SK-N-SH (cell line): Measurements from ENCODE around the gene NUMB. TPM values are rescaled to one million over a fixed set of nuclear protein-coding genes. Genes with fewer than 3 reads are reported as not detected.
"Not testable (repeated sequence)": the region's sequence is repeated elsewhere in the genome, so short reads cannot be mapped to it uniquely, and the experiment has no call there.

Source experiments
- CTCF ChIA-PET: fragments of 300-600, 350-600 bp; formaldehyde crosslinking; extraction: SDS; loops from one replicate; lab custom pipeline; 2021; lab: Yijun Ruan, JAX
- POLR2A ChIA-PET: fragments of 350-600 bp; sonication (Branson Sonifier 250); formaldehyde crosslinking; extraction: SDS; loops from one replicate; lab custom pipeline; 2020; ENCODE audit warnings: antibody characterized with exemption, inconsistent platforms; lab: Yijun Ruan, JAX
- DNase-seq: peaks from one replicate; pipeline ENCODE4 v3.0.0; 2012
- H2AFZ ChIP-seq: fragments of 200-600 bp; sonication (generic); 2 replicates; pipeline ENCODE4 v1.8.1; 2016; ENCODE audit warnings: antibody characterized with exemption, mild to moderate bottlenecking, low read depth
- H3F3A ChIP-seq: fragments of 200-600 bp; sonication (generic); replicated peaks from 2 replicates; pipeline ENCODE3; 2016; ENCODE audit warnings: antibody characterized with exemption, mild to moderate bottlenecking; ENCODE audit not compliant: insufficient read depth
- H3K27ac ChIP-seq, 2 experiments: fragments of 200-500 bp in 1 of 2; fragments of 200-600 bp in 1 of 2; sonication (Bioruptor generic) in 1 of 2; sonication (generic), shearing (Covaris generic) in 1 of 2; 2 replicates each; pipeline versions ENCODE4 v1.5.1 to v1.6.1; 2014 to 2016; ENCODE audit warnings: low read depth in 2 of 2, inconsistent platforms in 1 of 2, low read length in 1 of 2, mild to moderate bottlenecking in 1 of 2, mixed read lengths in 1 of 2
- H3K27me3 ChIP-seq: fragments of 200-600 bp; sonication (generic), shearing (Covaris generic); 2 replicates; pipeline ENCODE4 v1.6.1; 2016; ENCODE audit warnings: mixed run types; ENCODE audit not compliant: insufficient read depth
- H3K36me3 ChIP-seq, 2 experiments: fragments of 200-500 bp in 1 of 2; fragments of 200-600 bp in 1 of 2; sonication (Bioruptor generic) in 1 of 2; sonication (generic) in 1 of 2; replicated peaks in 1 of 2; 2 replicates each; pipeline versions ENCODE3 to v1.5.1; 2014 to 2016; ENCODE audit warnings: low read length in 1 of 2, mild to moderate bottlenecking in 1 of 2; ENCODE audit not compliant: insufficient read depth in 2 of 2, control insufficient read depth in 1 of 2
- H3K4me1 ChIP-seq, 2 experiments: fragments of 200-500 bp in 1 of 2; fragments of 200-600 bp in 1 of 2; sonication (Bioruptor generic) in 1 of 2; sonication (generic), shearing (Covaris generic) in 1 of 2; 2 replicates each; pipeline versions ENCODE4 v1.5.1 to v1.6.1; 2014 to 2016; ENCODE audit warnings: low read depth in 1 of 2, low read length in 1 of 2, mixed run types in 1 of 2; ENCODE audit not compliant: insufficient read depth in 2 of 2, control insufficient read depth in 1 of 2
- H3K4me2 ChIP-seq: fragments of 200-600 bp; sonication (generic), shearing (Covaris generic); 2 replicates; pipeline ENCODE4 v1.6.1; 2017; ENCODE audit warnings: mixed run types
- H3K4me3 ChIP-seq, 2 experiments: fragments of 200-500 bp in 1 of 2; fragments of 200-600 bp in 1 of 2; sonication (Bioruptor generic) in 1 of 2; sonication (generic), shearing (Covaris generic) in 1 of 2; 2 replicates each; pipeline versions ENCODE4 v1.5.1 to v1.8.1; 2014 to 2016; ENCODE audit warnings: low read depth in 2 of 2, inconsistent platforms in 1 of 2, low read length in 1 of 2, mild to moderate bottlenecking in 1 of 2, mixed read lengths in 1 of 2, moderate library complexity in 1 of 2
- H3K79me2 ChIP-seq: fragments of 200-600 bp; sonication (generic); 2 replicates; pipeline ENCODE4 v1.8.1; 2017; ENCODE audit warnings: mild to moderate bottlenecking; ENCODE audit not compliant: insufficient read depth
- H3K9ac ChIP-seq: fragments of 200-600 bp; sonication (generic); 2 replicates; pipeline ENCODE4 v1.6.1; 2017; ENCODE audit warnings: mixed run types
- H3K9me2 ChIP-seq: fragments of 200-600 bp; sonication (generic); 2 replicates; pipeline ENCODE4 v1.6.1; 2017; ENCODE audit warnings: mixed run types
- H3K9me3 ChIP-seq: fragments of 200-600 bp; sonication (generic); 2 replicates; pipeline ENCODE4 v1.6.1; 2017; ENCODE audit warnings: mixed run types, mild to moderate bottlenecking, moderate library complexity
- H4K20me1 ChIP-seq: fragments of 200-600 bp; sonication (generic); 2 replicates; pipeline ENCODE4 v1.6.1; 2017; ENCODE audit warnings: mild to moderate bottlenecking, mixed run types; ENCODE audit not compliant: insufficient read depth
- FOXJ3 ChIP-seq: sonication (generic); formaldehyde crosslinking; IDR thresholded peaks from 2 replicates; pipeline ENCODE4 v1.5.1; 2020; ENCODE audit warnings: mild to moderate bottlenecking, missing genetic modification reagents
- MAX ChIP-seq: IDR thresholded peaks from 2 replicates; pipeline ENCODE4 v1.4.0; 2012; ENCODE audit warnings: low read depth
- MEF2A ChIP-seq: IDR thresholded peaks from 2 replicates; pipeline ENCODE4 v1.4.0; 2012; ENCODE audit warnings: low read depth, borderline replicate concordance
- PBX3 ChIP-seq: IDR thresholded peaks from 2 replicates; pipeline ENCODE4; 2012
- POLR2AphosphoS5 ChIP-seq: IDR thresholded peaks from 2 replicates; pipeline ENCODE4 v1.6.1; 2012; ENCODE audit warnings: low read depth, low read length
- RFX5 ChIP-seq: IDR thresholded peaks from 2 replicates; pipeline ENCODE4 v1.6.1; 2012; ENCODE audit warnings: mild to moderate bottlenecking, improper control_type of control experiment, low read length
- RXRA ChIP-seq: IDR thresholded peaks from 2 replicates; pipeline ENCODE4 v1.4.0; 2012; ENCODE audit warnings: low read depth, mild to moderate bottlenecking, borderline replicate concordance
- TAF1 ChIP-seq: IDR thresholded peaks from 2 replicates; pipeline ENCODE4 v1.6.1; 2012; ENCODE audit warnings: low read depth, mild to moderate bottlenecking, low read length, moderate library complexity, borderline replicate concordance
- TEAD4 ChIP-seq: IDR thresholded peaks from 2 replicates; pipeline ENCODE4 v1.4.0; 2012; ENCODE audit warnings: mild to moderate bottlenecking, borderline replicate concordance; ENCODE audit not compliant: insufficient read depth
- WGBS: methylation state at CpG from one replicate; pipeline ENCODE4 v1.1.6; 2017; ENCODE audit warnings: low lambda C conversion rate; 5-methylcytosine and 5-hydroxymethylcytosine counted together
- polyA plus RNA-seq, 3 experiments: library from polyadenylated mRNA; depleted of rRNA; stranded (reverse); fragments of >200 nt; gene quantifications; 2 replicates each; pipeline ENCODE4 v1.2.3, GENCODE V29; 2012
- TF ChIP-seq, protein P1 (sequence below): fragments of 200-600 bp; sonication (generic); IDR thresholded peaks from 2 replicates; pipeline ENCODE4 v1.6.1; 2017; ENCODE audit warnings: antibody characterized with exemption, mild to moderate bottlenecking, moderate library complexity
- TF ChIP-seq, protein P2 (sequence below): fragments of 150-350 bp; IDR thresholded peaks from 2 replicates; pipeline ENCODE4 v1.6.1; 2017; ENCODE audit warnings: antibody characterized with exemption, low read length, low read depth, borderline replicate concordance
- TF ChIP-seq, protein P3 (sequence below): IDR thresholded peaks from 2 replicates; pipeline ENCODE4 v1.4.0; 2012; ENCODE audit warnings: low read depth, borderline replicate concordance
- TF ChIP-seq, protein P4 (sequence below): IDR thresholded peaks from 2 replicates; pipeline ENCODE4 v1.4.0; 2012; ENCODE audit warnings: low read depth, borderline replicate concordance

NUMB gene
- polyA plus RNA-seq, 1 of the 3 experiments (the other 2 are of a cell fraction): 58.4 TPM

DNA sequence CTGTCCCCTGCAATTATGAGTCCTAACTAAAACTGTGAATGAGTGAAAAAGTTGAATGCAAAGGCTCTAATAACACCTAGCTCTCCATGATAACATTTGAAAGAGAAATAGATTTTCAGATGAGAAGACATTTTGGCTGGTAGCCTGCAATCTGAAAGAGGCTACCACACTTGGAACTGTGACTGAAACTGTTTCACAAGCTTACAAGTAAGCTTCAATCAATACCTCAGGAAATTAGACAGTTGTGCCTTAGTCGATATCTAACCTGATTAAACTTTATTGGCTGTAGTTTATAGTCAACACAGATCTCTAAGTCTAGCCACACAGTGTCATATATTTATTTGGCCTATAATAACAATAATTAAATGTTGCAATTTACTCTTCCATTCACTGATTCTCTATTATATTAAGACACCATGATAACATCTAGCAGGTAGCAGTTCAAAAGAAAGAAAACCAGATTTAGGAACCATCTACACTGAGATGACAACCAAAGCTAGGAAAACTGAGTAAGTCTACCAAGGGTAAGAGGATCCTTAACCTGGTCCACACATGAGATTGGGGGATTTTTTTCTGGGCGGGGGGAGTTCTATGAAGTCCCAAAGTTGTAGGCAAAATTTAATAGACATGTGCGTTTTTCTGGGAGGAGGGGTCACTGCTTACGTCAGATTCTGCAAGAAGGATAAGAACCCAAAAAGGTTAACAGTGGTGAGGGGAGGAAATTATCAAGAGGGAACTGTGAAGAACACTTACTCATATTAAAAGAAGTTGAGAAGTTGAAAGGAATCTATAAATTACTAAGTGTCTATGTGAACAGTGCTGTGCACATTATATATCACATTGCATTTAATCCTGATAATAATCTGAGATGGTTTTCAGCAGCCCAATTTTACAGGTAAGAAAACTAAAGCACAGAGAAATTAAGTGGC is 65.8 kb downstream of the NUMB start (continued):
- TF ChIP-seq, protein P1, sequence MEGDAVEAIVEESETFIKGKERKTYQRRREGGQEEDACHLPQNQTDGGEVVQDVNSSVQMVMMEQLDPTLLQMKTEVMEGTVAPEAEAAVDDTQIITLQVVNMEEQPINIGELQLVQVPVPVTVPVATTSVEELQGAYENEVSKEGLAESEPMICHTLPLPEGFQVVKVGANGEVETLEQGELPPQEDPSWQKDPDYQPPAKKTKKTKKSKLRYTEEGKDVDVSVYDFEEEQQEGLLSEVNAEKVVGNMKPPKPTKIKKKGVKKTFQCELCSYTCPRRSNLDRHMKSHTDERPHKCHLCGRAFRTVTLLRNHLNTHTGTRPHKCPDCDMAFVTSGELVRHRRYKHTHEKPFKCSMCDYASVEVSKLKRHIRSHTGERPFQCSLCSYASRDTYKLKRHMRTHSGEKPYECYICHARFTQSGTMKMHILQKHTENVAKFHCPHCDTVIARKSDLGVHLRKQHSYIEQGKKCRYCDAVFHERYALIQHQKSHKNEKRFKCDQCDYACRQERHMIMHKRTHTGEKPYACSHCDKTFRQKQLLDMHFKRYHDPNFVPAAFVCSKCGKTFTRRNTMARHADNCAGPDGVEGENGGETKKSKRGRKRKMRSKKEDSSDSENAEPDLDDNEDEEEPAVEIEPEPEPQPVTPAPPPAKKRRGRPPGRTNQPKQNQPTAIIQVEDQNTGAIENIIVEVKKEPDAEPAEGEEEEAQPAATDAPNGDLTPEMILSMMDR: no peak

DNA sequence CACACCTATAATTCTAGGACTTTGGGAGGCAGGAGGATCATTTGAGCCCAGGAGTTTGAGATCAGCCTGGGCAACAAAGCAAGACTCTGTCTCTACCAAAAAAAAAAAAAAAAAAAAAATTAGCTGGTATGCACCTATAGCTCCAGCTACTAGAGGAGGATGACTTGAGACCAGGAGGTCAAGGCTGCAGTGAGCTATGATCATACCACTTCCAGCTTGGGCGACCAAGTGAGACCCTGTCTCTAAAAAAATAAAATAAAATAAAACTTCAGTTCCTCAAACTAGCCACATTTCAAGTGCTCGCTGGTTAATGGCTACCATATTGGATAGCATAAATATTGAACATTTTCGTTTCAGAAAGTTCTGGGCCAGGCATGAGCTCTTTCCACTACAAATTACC is 70.5 kb downstream of the NUMB start:
- CTCF ChIA-PET, H3K4me2 ChIP-seq, H4K20me1 ChIP-seq, DNase-seq, H3K4me1 ChIP-seq, POLR2A ChIA-PET, H3F3A ChIP-seq, H3K27me3 ChIP-seq, H3K9ac ChIP-seq, H3K4me3 ChIP-seq, H2AFZ ChIP-seq, H3K9me2 ChIP-seq, H3K27ac ChIP-seq: not testable (repeated sequence)
- H3K9me3 ChIP-seq: peaks cover 15% of the 10 kb centered on the region; the same call in 1 of the 2 replicates
- peaks cover 62% of the 10 kb centered on the region for H3K79me2 ChIP-seq
- H3K36me3 ChIP-seq: peaks cover 0 to 26% of the 10 kb centered on the region in 2 experiments
- WGBS: 93% methylated on average over 3 of the region's 3 CpGs

DNA sequence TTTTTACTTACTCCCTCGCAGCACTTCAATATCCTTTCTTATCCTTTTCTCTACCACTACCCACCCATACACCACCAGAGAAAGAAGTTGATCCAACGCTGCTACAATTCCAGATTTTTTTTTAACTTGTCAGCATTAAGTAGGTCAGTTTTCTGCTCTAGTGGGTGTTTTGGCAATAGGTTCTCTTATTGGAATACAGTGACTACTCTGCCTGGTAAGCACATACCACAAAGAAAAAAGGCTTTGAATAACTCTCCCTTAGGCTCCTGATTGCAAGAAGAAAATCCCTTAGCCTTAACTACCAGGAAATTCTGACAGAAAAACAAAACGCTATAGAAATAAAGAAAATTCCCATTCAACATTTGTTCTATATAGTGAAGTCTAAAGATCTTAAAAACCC is 72.0 kb downstream of the NUMB start:
- DNase-seq: no peak
- 96% methylated on average over 3 of the region's 3 CpGs for WGBS
- no peaks in the 10 kb centered on the region for H3K27me3 ChIP-seq
- peaks cover 0 to 32% of the 10 kb centered on the region in 2 experiments for H3K36me3 ChIP-seq
- peaks cover 62% of the 10 kb centered on the region for H3K79me2 ChIP-seq
- H3K9ac ChIP-seq: no peak overlapping the region
- no peak overlapping the region for H2AFZ ChIP-seq
- H3K4me2 ChIP-seq: no peak overlapping the region
- ChIA-PET POLR2A (no interaction called here), CTCF (interaction anchor here (1.1 kb wide), 1 partner anchor 10 kb away, joined by 3 read pairs; no protein-coding TSS in a partner anchor)
- H3K4me1 ChIP-seq: no peaks in the 10 kb centered on the region
- no peak overlapping the region for H3K27ac ChIP-seq
- H3K4me3 ChIP-seq: no peak overlapping the region
- peaks cover 4% of the 10 kb centered on the region; the same call in 1 of the 2 replicates for H4K20me1 ChIP-seq
- H3F3A ChIP-seq: peaks cover 7% of the 10 kb centered on the region
- no peaks in the 10 kb centered on the region for H3K9me2 ChIP-seq
- peaks cover 18% of the 10 kb centered on the region; the same call in 1 of the 2 replicates for H3K9me3 ChIP-seq
- TF ChIP-seq, protein P2, sequence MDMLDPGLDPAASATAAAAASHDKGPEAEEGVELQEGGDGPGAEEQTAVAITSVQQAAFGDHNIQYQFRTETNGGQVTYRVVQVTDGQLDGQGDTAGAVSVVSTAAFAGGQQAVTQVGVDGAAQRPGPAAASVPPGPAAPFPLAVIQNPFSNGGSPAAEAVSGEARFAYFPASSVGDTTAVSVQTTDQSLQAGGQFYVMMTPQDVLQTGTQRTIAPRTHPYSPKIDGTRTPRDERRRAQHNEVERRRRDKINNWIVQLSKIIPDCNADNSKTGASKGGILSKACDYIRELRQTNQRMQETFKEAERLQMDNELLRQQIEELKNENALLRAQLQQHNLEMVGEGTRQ: no peak
- TF ChIP-seq FOXJ3 (CRISPR knock-in tag) (no peak), POLR2AphosphoS5 (no peak), RXRA (no peak), RFX5 (no peak), MEF2A (no peak), TEAD4 (no peak), PBX3 (no peak), TAF1 (no peak), MAX (no peak)
- TF ChIP-seq, protein P3, sequence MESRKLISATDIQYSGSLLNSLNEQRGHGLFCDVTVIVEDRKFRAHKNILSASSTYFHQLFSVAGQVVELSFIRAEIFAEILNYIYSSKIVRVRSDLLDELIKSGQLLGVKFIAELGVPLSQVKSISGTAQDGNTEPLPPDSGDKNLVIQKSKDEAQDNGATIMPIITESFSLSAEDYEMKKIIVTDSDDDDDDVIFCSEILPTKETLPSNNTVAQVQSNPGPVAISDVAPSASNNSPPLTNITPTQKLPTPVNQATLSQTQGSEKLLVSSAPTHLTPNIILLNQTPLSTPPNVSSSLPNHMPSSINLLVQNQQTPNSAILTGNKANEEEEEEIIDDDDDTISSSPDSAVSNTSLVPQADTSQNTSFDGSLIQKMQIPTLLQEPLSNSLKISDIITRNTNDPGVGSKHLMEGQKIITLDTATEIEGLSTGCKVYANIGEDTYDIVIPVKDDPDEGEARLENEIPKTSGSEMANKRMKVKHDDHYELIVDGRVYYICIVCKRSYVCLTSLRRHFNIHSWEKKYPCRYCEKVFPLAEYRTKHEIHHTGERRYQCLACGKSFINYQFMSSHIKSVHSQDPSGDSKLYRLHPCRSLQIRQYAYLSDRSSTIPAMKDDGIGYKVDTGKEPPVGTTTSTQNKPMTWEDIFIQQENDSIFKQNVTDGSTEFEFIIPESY: no peak
- TF ChIP-seq, protein P1: no peak
- TF ChIP-seq, protein P4, sequence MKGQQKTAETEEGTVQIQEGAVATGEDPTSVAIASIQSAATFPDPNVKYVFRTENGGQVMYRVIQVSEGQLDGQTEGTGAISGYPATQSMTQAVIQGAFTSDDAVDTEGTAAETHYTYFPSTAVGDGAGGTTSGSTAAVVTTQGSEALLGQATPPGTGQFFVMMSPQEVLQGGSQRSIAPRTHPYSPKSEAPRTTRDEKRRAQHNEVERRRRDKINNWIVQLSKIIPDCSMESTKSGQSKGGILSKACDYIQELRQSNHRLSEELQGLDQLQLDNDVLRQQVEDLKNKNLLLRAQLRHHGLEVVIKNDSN: no peak
